ENCODE results near the gene ANP32B.

ANP32B gene

GRCh38 chr9:98038958-98039357, 55.8 kb downstream of the ANP32B start:
- no peaks in the 10 kb centered on the region for H3K79me2 ChIP-seq
- H3K4me2 ChIP-seq (ENCODE audit: low read length) = no peak overlapping the region
- no peak overlapping the region for H3K9ac ChIP-seq
- H3K4me1 ChIP-seq = no peaks in the 10 kb centered on the region
- no peak for TF ChIP-seq CTCF (IDR thresholded peaks at IDR 0.05)
- H3K4me3 ChIP-seq (ENCODE audit: low read depth, low read length) = no peak overlapping the region
- no peaks in the 10 kb centered on the region for H3K36me3 ChIP-seq (ENCODE audit: control insufficient read depth, insufficient read depth, low read length)
- no peak overlapping the region for H2AFZ ChIP-seq
- H3K27ac ChIP-seq = no peak overlapping the region
- no peaks in the 10 kb centered on the region for H3K27me3 ChIP-seq (ENCODE audit: control insufficient read depth, insufficient read depth, low read length)
- H3K9me3 ChIP-seq (ENCODE audit: control insufficient read depth, low read length) = no peaks in the 10 kb centered on the region

GRCh38 chr9:98039607-98040017, 56.5 kb downstream of the ANP32B start:
- H3K9me3 ChIP-seq (ENCODE audit: control insufficient read depth, low read length) = no peaks in the 10 kb centered on the region
- H3K79me2 ChIP-seq = no peaks in the 10 kb centered on the region
- H3K27ac ChIP-seq = no peak overlapping the region
- H3K4me1 ChIP-seq = no peaks in the 10 kb centered on the region
- TF ChIP-seq CTCF (IDR thresholded peaks at IDR 0.05) = no peak
- H3K4me3 ChIP-seq (ENCODE audit: low read depth, low read length) = no peak overlapping the region
- H3K27me3 ChIP-seq (ENCODE audit: control insufficient read depth, insufficient read depth, low read length) = no peaks in the 10 kb centered on the region
- H2AFZ ChIP-seq = peak overlapping the region; percentile 56
- no peaks in the 10 kb centered on the region for H3K36me3 ChIP-seq (ENCODE audit: control insufficient read depth, insufficient read depth, low read length)
- H3K9ac ChIP-seq = no peak overlapping the region
- no peak overlapping the region for H3K4me2 ChIP-seq (ENCODE audit: low read length)

- no peaks in the 10 kb centered on the region for H3K36me3 ChIP-seq (ENCODE audit: control insufficient read depth, insufficient read depth, low read length)
- H3K27me3 ChIP-seq (ENCODE audit: control insufficient read depth, insufficient read depth, low read length) = no peaks in the 10 kb centered on the region
- no peak overlapping the region for H2AFZ ChIP-seq
- no peak overlapping the region for H3K4me2 ChIP-seq (ENCODE audit: low read length)
- H3K27ac ChIP-seq = no peak overlapping the region
- H3K4me1 ChIP-seq = no peaks in the 10 kb centered on the region
- no peak overlapping the region for H3K9ac ChIP-seq
- no peak for TF ChIP-seq CTCF (IDR thresholded peaks at IDR 0.05)
- no peaks in the 10 kb centered on the region for H3K9me3 ChIP-seq (ENCODE audit: control insufficient read depth, low read length)
- no peaks in the 10 kb centered on the region for H3K79me2 ChIP-seq
- H3K4me3 ChIP-seq (ENCODE audit: low read depth, low read length) = no peak overlapping the region
Measured at GRCh38 chr9:98040212-98040611, 57.1 kb downstream of the ANP32B start.

- Histone ChIP-seq H3K9me3 (ENCODE audit: control insufficient read depth, low read length) (no peaks in the 10 kb centered on the region), H3K27me3 (ENCODE audit: control insufficient read depth, insufficient read depth, low read length) (no peaks in the 10 kb centered on the region), H3K36me3 (ENCODE audit: control insufficient read depth, insufficient read depth, low read length) (no peaks in the 10 kb centered on the region), H2AFZ (no peak overlapping the region), H3K4me3 (ENCODE audit: low read depth, low read length) (no peak overlapping the region), H3K9ac (no peak overlapping the region), H3K27ac (no peak overlapping the region), H3K79me2 (no peaks in the 10 kb centered on the region), H3K4me2 (ENCODE audit: low read length) (no peak overlapping the region), H3K4me1 (no peaks in the 10 kb centered on the region)
- TF ChIP-seq CTCF (IDR thresholded peaks at IDR 0.05) = no peak
Measured at GRCh38 chr9:98043915-98044314, 60.8 kb downstream of the ANP32B start.

Measured in parathyroid adenoma (tissue), 2 donors.